ENCODE data around the gene PTPRK. TPM values are rescaled to one million over a fixed set of nuclear protein-coding genes. Genes with fewer than 3 reads are reported as not detected.

Gene PTPRK
- total RNA-seq, 1 experiment from 2014 or later, result 34.2 TPM

DNA sequence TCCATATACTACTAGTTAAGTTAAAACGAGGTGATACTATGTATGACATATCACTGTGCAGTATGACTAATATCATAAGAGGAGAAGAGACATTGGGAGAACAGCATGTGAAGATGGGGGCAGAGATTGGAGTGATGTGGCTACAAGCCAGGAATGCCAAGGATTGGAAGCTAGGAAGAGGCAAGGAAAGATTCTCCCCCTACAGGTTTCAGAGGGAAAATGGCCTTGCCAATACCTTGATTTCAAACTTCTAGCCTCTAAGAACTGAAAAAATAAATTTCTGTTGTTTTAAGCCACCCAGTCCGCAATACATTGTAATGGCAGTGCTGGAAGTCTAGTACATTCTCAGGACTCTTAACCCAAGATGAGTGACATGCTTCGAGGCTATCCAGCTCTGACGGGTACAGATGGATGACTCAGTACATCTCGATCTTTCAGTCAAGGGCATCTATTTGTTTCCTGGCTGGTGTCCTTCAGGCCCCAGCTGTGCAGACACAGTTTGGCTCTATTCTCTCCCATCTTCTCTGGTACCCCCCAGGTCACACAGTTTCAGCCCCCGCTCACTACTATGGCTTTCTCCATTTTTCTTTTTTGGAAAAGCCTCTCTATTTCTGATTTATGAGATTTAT lies 564.0 kb downstream of the PTPRK start:
- H3K79me2 ChIP-seq (ENCODE audit: insufficient read depth, low read length), result no peaks in the 10 kb centered on the region
- RAD21 ChIA-PET (ENCODE audit: low non-redundant PET in 1 of 2, low total read pairs in 2 of 2, uncharacterized antibody in 2 of 2, unreplicated experiment in 2 of 2), result no interaction called here
- no peak overlapping the region for H3K9ac ChIP-seq (ENCODE audit: low read length)
- peak overlapping the region; percentile 26 for H2AFZ ChIP-seq (ENCODE audit: low read depth, low read length, poor library complexity, severe bottlenecking)
- CTCF ChIA-PET, result no interaction called here
- DNase-seq (ENCODE audit: low read depth, low spot score) (peak; percentile 23), ATAC-seq (peak; percentile 70; the same call in 1 of the 2 replicates)
- H4K20me1 ChIP-seq (ENCODE audit: insufficient read depth), result no peaks in the 10 kb centered on the region
- no peak overlapping the region for H3K27ac ChIP-seq (ENCODE audit: low read depth, low read length)
- intact Hi-C loops (cut with micrococcal nuclease), result no loop called here
- BruUV-seq (replicated peaks), result no TSS peak
- H3K36me3 ChIP-seq (ENCODE audit: control insufficient read depth in 1 of 2, insufficient read depth in 2 of 2, low read length in 2 of 2), result no peaks in the 10 kb centered on the region
- H3K9me3 ChIP-seq (ENCODE audit: control insufficient read depth in 1 of 2, insufficient read depth in 1 of 2, low read depth in 1 of 2, low read length in 2 of 2), result no peaks in the 10 kb centered on the region
- TF ChIP-seq, protein P1, sequence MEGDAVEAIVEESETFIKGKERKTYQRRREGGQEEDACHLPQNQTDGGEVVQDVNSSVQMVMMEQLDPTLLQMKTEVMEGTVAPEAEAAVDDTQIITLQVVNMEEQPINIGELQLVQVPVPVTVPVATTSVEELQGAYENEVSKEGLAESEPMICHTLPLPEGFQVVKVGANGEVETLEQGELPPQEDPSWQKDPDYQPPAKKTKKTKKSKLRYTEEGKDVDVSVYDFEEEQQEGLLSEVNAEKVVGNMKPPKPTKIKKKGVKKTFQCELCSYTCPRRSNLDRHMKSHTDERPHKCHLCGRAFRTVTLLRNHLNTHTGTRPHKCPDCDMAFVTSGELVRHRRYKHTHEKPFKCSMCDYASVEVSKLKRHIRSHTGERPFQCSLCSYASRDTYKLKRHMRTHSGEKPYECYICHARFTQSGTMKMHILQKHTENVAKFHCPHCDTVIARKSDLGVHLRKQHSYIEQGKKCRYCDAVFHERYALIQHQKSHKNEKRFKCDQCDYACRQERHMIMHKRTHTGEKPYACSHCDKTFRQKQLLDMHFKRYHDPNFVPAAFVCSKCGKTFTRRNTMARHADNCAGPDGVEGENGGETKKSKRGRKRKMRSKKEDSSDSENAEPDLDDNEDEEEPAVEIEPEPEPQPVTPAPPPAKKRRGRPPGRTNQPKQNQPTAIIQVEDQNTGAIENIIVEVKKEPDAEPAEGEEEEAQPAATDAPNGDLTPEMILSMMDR (IDR thresholded peaks at IDR 0.05 in 2 of 3, conservative IDR thresholded peaks at IDR 0.05 in 1 of 3; ENCODE audit: borderline replicate concordance in 1 of 3, insufficient read depth in 1 of 3, low read depth in 2 of 3, low read length in 2 of 3), result peak in 2 of 3 experiments; percentile 41; a peak in 4 of 6 replicates
- no peak for TF ChIP-seq ZFX (IDR thresholded peaks at IDR 0.05)
- no peak overlapping the region for H3K4me2 ChIP-seq (ENCODE audit: low read length)
- H3K4me3 ChIP-seq (replicated peaks in 1 of 2; ENCODE audit: low read depth in 1 of 2, low read length in 2 of 2), result no peak overlapping the region
- H3K9me2 ChIP-seq (ENCODE audit: insufficient read depth), result no peaks in the 10 kb centered on the region
- H3K4me1 ChIP-seq (ENCODE audit: control insufficient read depth in 1 of 2, insufficient read depth in 2 of 2, low read length in 2 of 2), result no peaks in the 10 kb centered on the region
- no peaks in the 10 kb centered on the region for H3K27me3 ChIP-seq (ENCODE audit: insufficient read depth, low read length)
- POLR2A ChIA-PET, result no interaction called here

DNA sequence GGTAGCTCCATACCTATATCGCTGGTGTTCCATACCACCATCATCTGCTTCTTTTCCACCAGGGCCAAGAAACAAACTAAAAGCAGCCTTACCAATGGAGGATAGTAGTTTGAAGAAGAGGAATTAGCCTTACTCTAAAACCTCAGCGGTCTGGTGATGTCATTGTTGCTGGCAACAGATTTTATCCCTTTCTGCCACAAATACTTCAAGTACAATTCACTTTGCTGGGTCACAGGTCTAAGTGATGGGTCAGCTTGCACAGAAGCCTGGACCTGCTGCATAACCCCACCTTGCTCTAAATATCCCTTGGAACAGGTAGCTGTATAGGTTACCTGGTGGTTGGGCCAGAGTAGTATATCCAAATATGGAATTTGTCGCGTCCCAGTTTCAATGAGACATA lies 566.3 kb downstream of the PTPRK start:
- Histone ChIP-seq H3K4me3 (replicated peaks in 1 of 2; ENCODE audit: low read depth in 1 of 2, low read length in 2 of 2) (no peak overlapping the region), H3K36me3 (ENCODE audit: control insufficient read depth in 1 of 2, insufficient read depth in 2 of 2, low read length in 2 of 2) (no peaks in the 10 kb centered on the region), H2AFZ (ENCODE audit: low read depth, low read length, poor library complexity, severe bottlenecking) (no peak overlapping the region), H4K20me1 (ENCODE audit: insufficient read depth) (no peaks in the 10 kb centered on the region), H3K79me2 (ENCODE audit: insufficient read depth, low read length) (no peaks in the 10 kb centered on the region), H3K9me2 (ENCODE audit: insufficient read depth) (no peaks in the 10 kb centered on the region), H3K9me3 (ENCODE audit: control insufficient read depth in 1 of 2, insufficient read depth in 1 of 2, low read depth in 1 of 2, low read length in 2 of 2) (no peaks in the 10 kb centered on the region), H3K27me3 (ENCODE audit: insufficient read depth, low read length) (no peaks in the 10 kb centered on the region), H3K4me1 (ENCODE audit: control insufficient read depth in 1 of 2, insufficient read depth in 2 of 2, low read length in 2 of 2) (no peaks in the 10 kb centered on the region), H3K9ac (ENCODE audit: low read length) (no peak overlapping the region), H3K27ac (ENCODE audit: low read depth, low read length) (no peak overlapping the region), H3K4me2 (ENCODE audit: low read length) (no peak overlapping the region)
- intact Hi-C loops (cut with micrococcal nuclease), result no loop called here
- BruUV-seq (replicated peaks), result no TSS peak
- ChIA-PET RAD21 (ENCODE audit: low non-redundant PET in 1 of 2, low total read pairs in 2 of 2, uncharacterized antibody in 2 of 2, unreplicated experiment in 2 of 2) (no interaction called here), CTCF (no interaction called here), POLR2A (no interaction called here)
- no peak for ATAC-seq
- DNase-seq (ENCODE audit: low read depth, low spot score), result no peak
- TF ChIP-seq EGR1 (IDR thresholded peaks at IDR 0.05; ENCODE audit: low read depth) (no peak), ZFX (IDR thresholded peaks at IDR 0.05) (no peak), ZNF274 (IDR thresholded peaks at IDR 0.05; ENCODE audit: low read depth, low read length) (no peak), ATF3 (IDR thresholded peaks at IDR 0.05) (no peak), EZH2 (IDR thresholded peaks at IDR 0.05) (no peak), CBX3 (IDR thresholded peaks at IDR 0.05; ENCODE audit: low read depth) (no peak), CEBPB (IDR thresholded peaks at IDR 0.05; ENCODE audit: low read depth) (no peak), JUND (IDR thresholded peaks at IDR 0.05) (no peak), ZBTB33 (IDR thresholded peaks at IDR 0.05; ENCODE audit: extremely low read depth, insufficient replicate concordance, low read length) (no peak)
- TF ChIP-seq, protein P2, sequence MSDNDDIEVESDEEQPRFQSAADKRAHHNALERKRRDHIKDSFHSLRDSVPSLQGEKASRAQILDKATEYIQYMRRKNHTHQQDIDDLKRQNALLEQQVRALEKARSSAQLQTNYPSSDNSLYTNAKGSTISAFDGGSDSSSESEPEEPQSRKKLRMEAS (IDR thresholded peaks at IDR 0.05), result no peak
- TF ChIP-seq, protein P3, sequence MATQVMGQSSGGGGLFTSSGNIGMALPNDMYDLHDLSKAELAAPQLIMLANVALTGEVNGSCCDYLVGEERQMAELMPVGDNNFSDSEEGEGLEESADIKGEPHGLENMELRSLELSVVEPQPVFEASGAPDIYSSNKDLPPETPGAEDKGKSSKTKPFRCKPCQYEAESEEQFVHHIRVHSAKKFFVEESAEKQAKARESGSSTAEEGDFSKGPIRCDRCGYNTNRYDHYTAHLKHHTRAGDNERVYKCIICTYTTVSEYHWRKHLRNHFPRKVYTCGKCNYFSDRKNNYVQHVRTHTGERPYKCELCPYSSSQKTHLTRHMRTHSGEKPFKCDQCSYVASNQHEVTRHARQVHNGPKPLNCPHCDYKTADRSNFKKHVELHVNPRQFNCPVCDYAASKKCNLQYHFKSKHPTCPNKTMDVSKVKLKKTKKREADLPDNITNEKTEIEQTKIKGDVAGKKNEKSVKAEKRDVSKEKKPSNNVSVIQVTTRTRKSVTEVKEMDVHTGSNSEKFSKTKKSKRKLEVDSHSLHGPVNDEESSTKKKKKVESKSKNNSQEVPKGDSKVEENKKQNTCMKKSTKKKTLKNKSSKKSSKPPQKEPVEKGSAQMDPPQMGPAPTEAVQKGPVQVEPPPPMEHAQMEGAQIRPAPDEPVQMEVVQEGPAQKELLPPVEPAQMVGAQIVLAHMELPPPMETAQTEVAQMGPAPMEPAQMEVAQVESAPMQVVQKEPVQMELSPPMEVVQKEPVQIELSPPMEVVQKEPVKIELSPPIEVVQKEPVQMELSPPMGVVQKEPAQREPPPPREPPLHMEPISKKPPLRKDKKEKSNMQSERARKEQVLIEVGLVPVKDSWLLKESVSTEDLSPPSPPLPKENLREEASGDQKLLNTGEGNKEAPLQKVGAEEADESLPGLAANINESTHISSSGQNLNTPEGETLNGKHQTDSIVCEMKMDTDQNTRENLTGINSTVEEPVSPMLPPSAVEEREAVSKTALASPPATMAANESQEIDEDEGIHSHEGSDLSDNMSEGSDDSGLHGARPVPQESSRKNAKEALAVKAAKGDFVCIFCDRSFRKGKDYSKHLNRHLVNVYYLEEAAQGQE (IDR thresholded peaks at IDR 0.05; ENCODE audit: low read depth), result no peak
